ENCODE results near the gene ETV4.

ETV4 gene

DNA sequence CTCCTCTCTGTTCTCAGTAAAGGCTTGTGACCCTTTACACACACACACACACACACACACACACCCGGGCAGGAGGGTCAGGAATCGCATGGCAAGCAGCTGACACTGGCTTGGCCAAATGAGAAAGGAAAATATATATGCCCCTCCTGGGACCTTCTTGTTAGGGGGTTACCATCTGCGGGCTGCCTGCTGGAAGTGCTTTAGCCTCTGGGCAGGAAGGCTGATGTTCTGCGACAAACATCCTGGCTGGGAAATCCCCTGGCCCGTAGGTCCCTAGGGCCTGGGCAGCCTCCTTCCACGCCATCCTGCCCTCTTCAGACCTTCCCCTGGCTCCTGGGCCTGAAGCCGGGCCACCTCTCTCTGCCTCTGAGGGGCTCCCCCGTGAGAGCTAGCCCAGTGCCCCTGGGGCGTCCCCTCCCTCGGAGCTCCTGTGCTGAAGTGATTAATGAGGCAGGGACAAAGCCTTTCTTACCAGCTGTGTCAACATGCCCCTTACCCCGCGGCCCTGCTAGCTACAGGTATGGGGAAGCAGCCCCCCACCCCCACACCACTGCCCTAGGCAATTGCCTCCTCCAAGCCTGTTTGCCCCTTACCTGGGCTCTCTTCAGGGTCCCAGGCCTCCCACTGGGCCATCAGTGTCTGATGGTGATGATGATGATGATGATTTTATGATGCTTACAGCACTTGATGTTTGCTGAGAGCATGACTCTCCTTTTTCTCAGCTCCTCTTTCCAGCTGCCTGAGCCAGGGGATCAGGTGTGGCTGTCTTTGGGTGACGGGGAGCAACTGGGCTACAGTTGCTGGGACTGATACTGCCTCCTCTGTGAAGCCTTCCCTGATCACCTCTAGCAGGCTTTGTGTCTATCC is 32.8 kb upstream of the ETV4 start:
- TF ChIP-seq EGR1 (IDR thresholded peaks at IDR 0.05) (no peak), FOXM1 (IDR thresholded peaks at IDR 0.05; ENCODE audit: borderline replicate concordance, low read depth) (no peak), TAF1 (IDR thresholded peaks at IDR 0.05; ENCODE audit: low read depth) (no peak), EP300 (IDR thresholded peaks at IDR 0.05; ENCODE audit: borderline replicate concordance) (no peak), TCF12 (IDR thresholded peaks at IDR 0.05; ENCODE audit: low read depth) (no peak), TEAD4 (IDR thresholded peaks at IDR 0.05) (no peak), CREB1 (IDR thresholded peaks at IDR 0.05; ENCODE audit: low read depth) (no peak), ZBTB7A (IDR thresholded peaks at IDR 0.05; ENCODE audit: low read depth) (no peak), CEBPB (IDR thresholded peaks at IDR 0.05) (no peak), YY1 (IDR thresholded peaks at IDR 0.05; ENCODE audit: low read depth) (no peak), NFIC (IDR thresholded peaks at IDR 0.05) (no peak), RAD21 (IDR thresholded peaks at IDR 0.05; ENCODE audit: low read depth) (no peak)
- TF ChIP-seq, protein P1, sequence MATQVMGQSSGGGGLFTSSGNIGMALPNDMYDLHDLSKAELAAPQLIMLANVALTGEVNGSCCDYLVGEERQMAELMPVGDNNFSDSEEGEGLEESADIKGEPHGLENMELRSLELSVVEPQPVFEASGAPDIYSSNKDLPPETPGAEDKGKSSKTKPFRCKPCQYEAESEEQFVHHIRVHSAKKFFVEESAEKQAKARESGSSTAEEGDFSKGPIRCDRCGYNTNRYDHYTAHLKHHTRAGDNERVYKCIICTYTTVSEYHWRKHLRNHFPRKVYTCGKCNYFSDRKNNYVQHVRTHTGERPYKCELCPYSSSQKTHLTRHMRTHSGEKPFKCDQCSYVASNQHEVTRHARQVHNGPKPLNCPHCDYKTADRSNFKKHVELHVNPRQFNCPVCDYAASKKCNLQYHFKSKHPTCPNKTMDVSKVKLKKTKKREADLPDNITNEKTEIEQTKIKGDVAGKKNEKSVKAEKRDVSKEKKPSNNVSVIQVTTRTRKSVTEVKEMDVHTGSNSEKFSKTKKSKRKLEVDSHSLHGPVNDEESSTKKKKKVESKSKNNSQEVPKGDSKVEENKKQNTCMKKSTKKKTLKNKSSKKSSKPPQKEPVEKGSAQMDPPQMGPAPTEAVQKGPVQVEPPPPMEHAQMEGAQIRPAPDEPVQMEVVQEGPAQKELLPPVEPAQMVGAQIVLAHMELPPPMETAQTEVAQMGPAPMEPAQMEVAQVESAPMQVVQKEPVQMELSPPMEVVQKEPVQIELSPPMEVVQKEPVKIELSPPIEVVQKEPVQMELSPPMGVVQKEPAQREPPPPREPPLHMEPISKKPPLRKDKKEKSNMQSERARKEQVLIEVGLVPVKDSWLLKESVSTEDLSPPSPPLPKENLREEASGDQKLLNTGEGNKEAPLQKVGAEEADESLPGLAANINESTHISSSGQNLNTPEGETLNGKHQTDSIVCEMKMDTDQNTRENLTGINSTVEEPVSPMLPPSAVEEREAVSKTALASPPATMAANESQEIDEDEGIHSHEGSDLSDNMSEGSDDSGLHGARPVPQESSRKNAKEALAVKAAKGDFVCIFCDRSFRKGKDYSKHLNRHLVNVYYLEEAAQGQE (IDR thresholded peaks at IDR 0.05; ENCODE audit: low read depth): no peak
- TF ChIP-seq, protein P2, sequence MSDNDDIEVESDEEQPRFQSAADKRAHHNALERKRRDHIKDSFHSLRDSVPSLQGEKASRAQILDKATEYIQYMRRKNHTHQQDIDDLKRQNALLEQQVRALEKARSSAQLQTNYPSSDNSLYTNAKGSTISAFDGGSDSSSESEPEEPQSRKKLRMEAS (IDR thresholded peaks at IDR 0.05): no peak
- TF ChIP-seq, protein P3, sequence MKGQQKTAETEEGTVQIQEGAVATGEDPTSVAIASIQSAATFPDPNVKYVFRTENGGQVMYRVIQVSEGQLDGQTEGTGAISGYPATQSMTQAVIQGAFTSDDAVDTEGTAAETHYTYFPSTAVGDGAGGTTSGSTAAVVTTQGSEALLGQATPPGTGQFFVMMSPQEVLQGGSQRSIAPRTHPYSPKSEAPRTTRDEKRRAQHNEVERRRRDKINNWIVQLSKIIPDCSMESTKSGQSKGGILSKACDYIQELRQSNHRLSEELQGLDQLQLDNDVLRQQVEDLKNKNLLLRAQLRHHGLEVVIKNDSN (IDR thresholded peaks at IDR 0.05): no peak

DNA sequence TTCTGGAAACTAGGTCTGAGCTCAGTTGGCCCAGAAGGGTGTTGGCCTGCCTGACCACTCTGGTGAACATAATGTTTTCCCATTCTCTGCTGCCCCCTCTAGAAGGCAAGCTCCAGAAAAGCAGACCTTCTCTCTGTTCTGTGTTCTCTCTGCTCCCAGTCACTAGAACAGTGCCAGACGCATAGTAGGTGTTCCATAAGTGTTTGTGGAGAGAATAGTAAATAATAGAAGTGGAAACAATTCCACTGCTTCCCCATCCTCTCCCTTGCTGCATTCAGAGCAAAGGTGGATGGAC is 32.2 kb upstream of the ETV4 start:
- TF ChIP-seq EP300 (IDR thresholded peaks at IDR 0.05; ENCODE audit: borderline replicate concordance) (no peak), TCF12 (IDR thresholded peaks at IDR 0.05; ENCODE audit: low read depth) (no peak), CEBPB (IDR thresholded peaks at IDR 0.05) (no peak), ZBTB7A (IDR thresholded peaks at IDR 0.05; ENCODE audit: low read depth) (no peak), RAD21 (IDR thresholded peaks at IDR 0.05; ENCODE audit: low read depth) (no peak), NFIC (IDR thresholded peaks at IDR 0.05) (no peak), TEAD4 (IDR thresholded peaks at IDR 0.05) (no peak), FOXM1 (IDR thresholded peaks at IDR 0.05; ENCODE audit: borderline replicate concordance, low read depth) (no peak), CREB1 (IDR thresholded peaks at IDR 0.05; ENCODE audit: low read depth) (no peak), TAF1 (IDR thresholded peaks at IDR 0.05; ENCODE audit: low read depth) (no peak)
- TF ChIP-seq, protein P2 (IDR thresholded peaks at IDR 0.05): no peak
- TF ChIP-seq, protein P1 (IDR thresholded peaks at IDR 0.05; ENCODE audit: low read depth): no peak
- TF ChIP-seq, protein P3 (IDR thresholded peaks at IDR 0.05): no peak

DNA sequence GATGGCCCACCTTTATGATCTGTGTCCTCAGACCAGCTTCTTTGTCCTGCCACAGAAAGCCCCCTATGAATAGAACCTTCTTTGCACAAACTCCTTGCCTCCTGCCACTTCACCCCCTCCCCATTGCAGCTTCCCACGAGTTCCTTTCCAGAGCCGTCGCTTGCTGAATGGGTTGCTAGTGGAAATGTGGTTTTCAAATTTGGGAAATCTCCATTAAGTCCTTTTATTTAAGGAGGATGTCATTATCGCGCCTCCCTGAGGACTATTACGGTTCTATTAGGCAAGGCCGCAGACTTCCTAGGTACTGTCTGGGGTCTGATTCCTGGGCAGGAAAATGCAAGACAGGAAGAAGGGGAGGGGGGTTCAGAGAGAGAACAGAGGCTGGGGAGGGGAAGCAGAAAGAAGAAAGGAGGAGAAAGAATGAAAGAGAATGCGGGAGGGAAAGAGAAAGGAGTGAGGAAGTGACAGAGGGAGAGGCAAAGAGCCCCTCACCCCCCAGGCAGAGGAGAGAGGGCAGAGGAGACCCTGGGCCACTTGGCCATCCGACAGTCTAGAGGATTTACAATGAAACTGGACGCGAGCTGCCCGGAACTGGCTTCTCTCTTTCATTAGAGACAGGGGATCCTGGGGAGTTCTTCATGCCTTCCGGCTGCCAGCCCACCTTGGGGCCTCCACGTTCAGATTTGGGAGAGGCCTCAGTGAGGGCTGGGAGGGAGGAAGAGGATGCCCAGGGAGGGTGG is 31.7 kb upstream of the ETV4 start:
- TF ChIP-seq TEAD4 (IDR thresholded peaks at IDR 0.05) (no peak), YY1 (IDR thresholded peaks at IDR 0.05; ENCODE audit: low read depth) (no peak), EGR1 (IDR thresholded peaks at IDR 0.05) (no peak), NFIC (IDR thresholded peaks at IDR 0.05) (no peak), TAF1 (IDR thresholded peaks at IDR 0.05; ENCODE audit: low read depth) (no peak), FOXM1 (IDR thresholded peaks at IDR 0.05; ENCODE audit: borderline replicate concordance, low read depth) (no peak), TCF12 (IDR thresholded peaks at IDR 0.05; ENCODE audit: low read depth) (no peak), EP300 (IDR thresholded peaks at IDR 0.05; ENCODE audit: borderline replicate concordance) (no peak), CREB1 (IDR thresholded peaks at IDR 0.05; ENCODE audit: low read depth) (no peak), CEBPB (IDR thresholded peaks at IDR 0.05) (no peak)
- TF ChIP-seq, protein P1 (IDR thresholded peaks at IDR 0.05; ENCODE audit: low read depth): no peak
- TF ChIP-seq, protein P3 (IDR thresholded peaks at IDR 0.05): no peak
